ENCODE data around the gene MIEN1. TPM values are rescaled to one million over a fixed set of nuclear protein-coding genes. Genes with fewer than 3 reads are reported as not detected.
A peak's percentile ranks its signal among the peaks of the same experiment; 100 is the strongest.
"Not testable (repeated sequence)": the region's sequence is repeated elsewhere in the genome, so short reads cannot be mapped to it uniquely, and the experiment has no call there.

MIEN1 gene
- total RNA-seq, 1 donor from 2014 or later, result 39.8 TPM

DNA sequence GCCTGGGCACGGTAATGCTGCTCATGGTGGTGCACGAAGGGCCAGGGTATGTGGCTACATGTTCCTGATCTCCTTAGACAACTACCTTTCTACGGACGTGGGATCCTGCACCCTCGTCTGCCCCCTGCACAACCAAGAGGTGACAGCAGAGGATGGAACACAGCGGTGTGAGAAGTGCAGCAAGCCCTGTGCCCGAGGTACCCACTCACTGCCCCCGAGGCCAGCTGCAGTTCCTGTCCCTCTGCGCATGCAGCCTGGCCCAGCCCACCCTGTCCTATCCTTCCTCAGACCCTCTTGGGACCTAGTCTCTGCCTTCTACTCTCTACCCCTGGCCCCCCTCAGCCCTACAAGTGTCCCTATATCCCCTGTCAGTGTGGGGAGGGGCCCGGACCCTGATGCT lies 18.5 kb downstream of the MIEN1 start:
- Mint-ChIP-seq H3K27ac (no peak overlapping the region), H3K36me3 (peaks cover 6% of the 10 kb centered on the region), H3K4me1 (ENCODE audit: unreplicated experiment) (no peaks in the 10 kb centered on the region), H3K4me3 (no peak overlapping the region), H3K27me3 (no peaks in the 10 kb centered on the region), H3K9me3 (no peaks in the 10 kb centered on the region)
- DNase-seq (ENCODE audit: extremely low spot score, unreplicated experiment), result no peak
- TF ChIP-seq, protein P1, sequence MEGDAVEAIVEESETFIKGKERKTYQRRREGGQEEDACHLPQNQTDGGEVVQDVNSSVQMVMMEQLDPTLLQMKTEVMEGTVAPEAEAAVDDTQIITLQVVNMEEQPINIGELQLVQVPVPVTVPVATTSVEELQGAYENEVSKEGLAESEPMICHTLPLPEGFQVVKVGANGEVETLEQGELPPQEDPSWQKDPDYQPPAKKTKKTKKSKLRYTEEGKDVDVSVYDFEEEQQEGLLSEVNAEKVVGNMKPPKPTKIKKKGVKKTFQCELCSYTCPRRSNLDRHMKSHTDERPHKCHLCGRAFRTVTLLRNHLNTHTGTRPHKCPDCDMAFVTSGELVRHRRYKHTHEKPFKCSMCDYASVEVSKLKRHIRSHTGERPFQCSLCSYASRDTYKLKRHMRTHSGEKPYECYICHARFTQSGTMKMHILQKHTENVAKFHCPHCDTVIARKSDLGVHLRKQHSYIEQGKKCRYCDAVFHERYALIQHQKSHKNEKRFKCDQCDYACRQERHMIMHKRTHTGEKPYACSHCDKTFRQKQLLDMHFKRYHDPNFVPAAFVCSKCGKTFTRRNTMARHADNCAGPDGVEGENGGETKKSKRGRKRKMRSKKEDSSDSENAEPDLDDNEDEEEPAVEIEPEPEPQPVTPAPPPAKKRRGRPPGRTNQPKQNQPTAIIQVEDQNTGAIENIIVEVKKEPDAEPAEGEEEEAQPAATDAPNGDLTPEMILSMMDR (conservative IDR thresholded peaks at IDR 0.05), result no peak

DNA sequence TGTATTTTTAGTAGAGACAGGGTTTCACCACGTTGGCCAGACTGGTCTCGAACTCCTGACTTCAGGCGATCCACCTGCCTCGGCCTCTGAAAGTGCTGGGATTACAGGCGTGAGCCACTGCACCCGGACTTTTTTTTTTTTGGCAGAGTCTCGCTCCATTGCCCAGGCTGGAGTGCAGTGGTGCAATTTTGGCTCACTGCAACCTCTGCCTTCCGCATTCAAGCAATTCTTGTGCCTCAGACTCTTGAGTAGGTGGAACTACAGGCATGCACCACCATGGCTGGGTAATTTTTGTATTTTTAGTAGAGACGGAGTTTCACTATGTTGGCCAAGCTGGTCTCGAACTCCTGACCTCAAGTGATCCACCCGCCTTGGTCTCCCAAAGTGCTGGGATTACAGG lies 19.3 kb downstream of the MIEN1 start:
- not testable (repeated sequence) for H3K9me3 Mint-ChIP-seq; DNase-seq (ENCODE audit: extremely low spot score, unreplicated experiment); H3K27me3 Mint-ChIP-seq; H3K4me1 Mint-ChIP-seq (ENCODE audit: unreplicated experiment); H3K36me3 Mint-ChIP-seq; H3K4me3 Mint-ChIP-seq; H3K27ac Mint-ChIP-seq

DNA sequence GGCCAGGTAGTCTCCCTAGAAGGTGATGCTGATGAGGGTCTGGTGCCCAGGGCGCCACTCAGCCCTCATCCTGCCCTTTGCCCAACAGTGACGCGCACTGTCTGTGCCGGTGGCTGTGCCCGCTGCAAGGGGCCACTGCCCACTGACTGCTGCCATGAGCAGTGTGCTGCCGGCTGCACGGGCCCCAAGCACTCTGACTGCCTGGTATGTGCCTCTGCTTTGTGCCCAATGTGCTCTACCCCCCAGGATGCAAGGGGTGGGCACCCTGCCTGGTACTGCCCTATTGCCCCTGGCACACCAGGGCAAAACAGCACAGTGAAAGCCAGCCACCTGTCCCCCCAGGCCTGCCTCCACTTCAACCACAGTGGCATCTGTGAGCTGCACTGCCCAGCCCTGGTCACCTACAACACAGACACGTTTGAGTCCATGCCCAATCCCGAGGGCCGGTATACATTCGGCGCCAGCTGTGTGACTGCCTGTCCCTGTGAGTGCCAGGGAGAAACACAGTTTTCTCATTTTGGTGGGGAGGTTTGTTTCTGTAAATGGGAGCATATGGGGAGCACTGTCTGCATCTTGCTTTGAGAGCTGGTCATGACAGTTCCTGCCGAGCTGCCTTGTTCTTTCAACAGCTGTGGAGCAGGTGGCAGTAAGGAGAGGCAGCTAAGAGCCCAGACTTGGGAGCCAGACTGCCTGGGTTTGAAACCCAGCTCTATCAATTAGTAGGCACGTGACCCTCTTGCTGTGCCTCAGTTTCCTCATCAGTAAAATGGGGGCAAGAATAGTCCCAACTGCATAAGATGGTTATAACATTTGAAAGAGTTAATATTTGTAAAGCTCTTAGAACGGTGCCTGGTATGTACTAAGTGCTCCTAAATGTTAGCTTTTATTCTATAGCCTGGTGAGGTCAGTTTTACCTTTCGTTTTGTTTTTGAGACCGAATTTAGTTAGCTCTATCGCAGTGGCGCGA lies 20.1 kb downstream of the MIEN1 start:
- DNase-seq (ENCODE audit: extremely low spot score, unreplicated experiment), result no peak
- Mint-ChIP-seq H3K36me3 (peaks cover 6% of the 10 kb centered on the region), H3K27ac (no peak overlapping the region), H3K4me3 (no peak overlapping the region), H3K4me1 (ENCODE audit: unreplicated experiment) (no peaks in the 10 kb centered on the region), H3K9me3 (no peaks in the 10 kb centered on the region), H3K27me3 (no peaks in the 10 kb centered on the region)
- TF ChIP-seq, protein P1 (conservative IDR thresholded peaks at IDR 0.05), result no peak

DNA sequence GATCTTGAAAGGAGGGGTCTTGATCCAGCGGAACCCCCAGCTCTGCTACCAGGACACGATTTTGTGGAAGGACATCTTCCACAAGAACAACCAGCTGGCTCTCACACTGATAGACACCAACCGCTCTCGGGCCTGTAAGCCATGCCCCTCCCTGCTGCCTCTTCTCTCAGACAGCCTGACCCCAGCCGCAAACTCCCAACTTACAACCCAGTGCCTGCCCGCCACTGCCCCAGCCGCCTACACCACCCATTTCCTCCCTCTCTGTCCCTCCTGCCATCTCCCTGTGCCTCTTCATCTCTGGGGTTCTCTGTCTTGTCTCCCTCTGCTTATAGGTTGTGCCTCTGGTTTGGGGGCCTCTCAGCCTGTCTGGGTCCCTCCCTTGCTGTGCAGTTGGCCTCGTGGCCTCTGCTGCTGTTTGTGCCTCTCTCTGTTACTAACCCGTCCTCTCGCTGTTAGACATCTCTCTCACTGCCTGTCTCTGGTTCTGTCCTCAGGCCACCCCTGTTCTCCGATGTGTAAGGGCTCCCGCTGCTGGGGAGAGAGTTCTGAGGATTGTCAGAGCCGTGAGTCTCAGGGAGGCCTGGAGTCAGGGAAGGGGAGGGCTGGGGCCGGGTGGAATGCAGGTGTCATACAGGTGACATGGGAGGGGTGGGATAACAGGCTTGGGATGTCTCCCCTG lies 20.9 kb downstream of the MIEN1 start:
- Mint-ChIP-seq H3K4me1 (ENCODE audit: unreplicated experiment) (peaks cover 5% of the 10 kb centered on the region), H3K36me3 (peaks cover 6% of the 10 kb centered on the region), H3K27ac (no peak overlapping the region), H3K27me3 (no peaks in the 10 kb centered on the region), H3K4me3 (no peak overlapping the region), H3K9me3 (no peaks in the 10 kb centered on the region)
- TF ChIP-seq, protein P1 (conservative IDR thresholded peaks at IDR 0.05), result no peak
- no peak for DNase-seq (ENCODE audit: extremely low spot score, unreplicated experiment)

DNA sequence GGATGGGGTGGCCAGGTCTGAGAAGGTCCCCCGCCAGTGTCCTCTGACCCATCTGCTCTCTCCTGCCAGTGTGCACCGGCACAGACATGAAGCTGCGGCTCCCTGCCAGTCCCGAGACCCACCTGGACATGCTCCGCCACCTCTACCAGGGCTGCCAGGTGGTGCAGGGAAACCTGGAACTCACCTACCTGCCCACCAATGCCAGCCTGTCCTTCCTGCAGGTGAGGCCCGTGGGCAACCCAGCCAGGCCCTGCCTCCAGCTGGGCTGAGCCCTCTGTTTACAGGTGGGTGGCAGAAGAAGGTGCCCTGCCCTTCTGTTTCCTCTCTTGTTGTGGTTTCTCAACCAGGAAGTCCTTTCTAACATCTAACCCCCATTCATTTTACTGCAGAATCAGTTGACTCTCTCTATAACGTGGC lies 23.4 kb downstream of the MIEN1 start:
- TF ChIP-seq, protein P1 (conservative IDR thresholded peaks at IDR 0.05), result no peak
- no peak for DNase-seq (ENCODE audit: extremely low spot score, unreplicated experiment)
- Mint-ChIP-seq H3K27me3 (no peaks in the 10 kb centered on the region), H3K36me3 (no peaks in the 10 kb centered on the region), H3K27ac (peak overlapping the region; percentile 42), H3K4me1 (ENCODE audit: unreplicated experiment) (peaks cover 19% of the 10 kb centered on the region), H3K4me3 (no peak overlapping the region), H3K9me3 (no peaks in the 10 kb centered on the region)

DNA sequence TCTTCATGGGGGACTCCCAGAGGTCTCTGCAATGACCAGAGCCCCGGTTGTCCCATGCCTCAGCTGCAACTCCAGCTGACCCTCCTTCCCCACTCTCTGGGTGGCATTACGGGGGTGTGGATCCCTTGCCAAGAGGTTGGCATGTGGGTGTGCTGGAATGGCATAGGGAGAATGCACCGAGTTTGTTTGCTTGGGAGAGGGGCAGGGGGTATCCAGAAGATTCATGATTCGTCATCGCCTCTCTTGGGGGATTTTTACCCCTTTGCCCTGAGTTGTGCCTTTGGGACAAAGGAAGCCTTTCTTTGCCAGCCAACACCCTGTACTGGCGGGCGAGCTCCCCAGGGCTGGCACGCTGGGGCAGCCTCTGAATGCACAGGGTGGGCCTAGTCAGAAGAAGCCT lies 23.9 kb downstream of the MIEN1 start:
- H3K36me3 Mint-ChIP-seq, result no peaks in the 10 kb centered on the region
- peaks cover 24% of the 10 kb centered on the region for H3K4me1 Mint-ChIP-seq (ENCODE audit: unreplicated experiment)
- no peak overlapping the region for H3K27ac Mint-ChIP-seq
- H3K4me3 Mint-ChIP-seq, result no peak overlapping the region
- no peaks in the 10 kb centered on the region for H3K27me3 Mint-ChIP-seq
- TF ChIP-seq, protein P1 (conservative IDR thresholded peaks at IDR 0.05), result no peak
- H3K9me3 Mint-ChIP-seq, result no peaks in the 10 kb centered on the region
- DNase-seq (ENCODE audit: extremely low spot score, unreplicated experiment), result no peak
